B cell (primary cell): ENCODE results near the gene CRYBA4. TPM values are rescaled to one million over a fixed set of nuclear protein-coding genes. Genes with fewer than 3 reads are reported as not detected.

Experiments
- ATAC-seq: fragments of 200-7000 bp; cut with Tn5 transposase; one replicate; pipeline ENCODE4 v1.10.0; 2021; ENCODE audit warnings: low read depth, mild to moderate bottlenecking, moderate number of reproducible peaks, moderate library complexity
- CTCF ChIA-PET: fragments of 350-600 bp; sonication (Branson Sonifier 250); formaldehyde crosslinking; loops from one replicate; lab custom pipeline; 2021; ENCODE audit warnings: antibody characterized with exemption, inconsistent platforms; lab: Charles Lee
- POLR2A ChIA-PET: fragments of 350-600 bp; sonication (Branson Sonifier 250); formaldehyde crosslinking; loops from one replicate; lab custom pipeline; 2021; ENCODE audit warnings: antibody characterized with exemption; lab: Charles Lee
- DNase-seq: peaks from one replicate; pipeline ENCODE4 v3.0.0; 2013
- H2AFZ ChIP-seq: 2 replicates; pipeline ENCODE4 v1.6.1; 2012; ENCODE audit warnings: mild to moderate bottlenecking, low read depth, low read length; ENCODE audit not compliant: insufficient read depth, poor library complexity, severe bottlenecking
- H3K27ac ChIP-seq, 2 donors: 1 replicate in 1 of 2; 2 replicates in 1 of 2; pipeline ENCODE4 v1.5.1; 2012 to 2013; ENCODE audit warnings: low read length in 2 of 2, mild to moderate bottlenecking in 2 of 2, moderate library complexity in 1 of 2
- H3K27me3 ChIP-seq, 4 experiments: fragments of 200-600 bp in 1 of 4; sonication (generic) in 1 of 4; replicated peaks in 1 of 4; 1 replicate in 2 of 4; 2 replicates in 2 of 4; pipeline versions ENCODE4 v1.6.1 to v1.7.0; 2013 to 2016; ENCODE audit warnings: low read length in 3 of 4, mild to moderate bottlenecking in 2 of 4, mixed read lengths in 1 of 4, moderate library complexity in 1 of 4; ENCODE audit not compliant: insufficient read depth in 4 of 4, control insufficient read depth in 3 of 4; ENCODE audit errors: control extremely low read depth in 1 of 4
- H3K36me3 ChIP-seq, 2 experiments: replicated peaks in 1 of 2; 1 replicate in 1 of 2; 2 replicates in 1 of 2; pipeline versions ENCODE4 v1.6.1 to v1.7.1; 2013; ENCODE audit warnings: low read length in 1 of 2; ENCODE audit not compliant: insufficient read depth in 2 of 2, control insufficient read depth in 1 of 2; ENCODE audit errors: control extremely low read depth in 1 of 2, extremely low read depth in 1 of 2
- H3K4me1 ChIP-seq, 2 donors: fragments of 200-600 bp in 1 of 2; sonication (generic) in 1 of 2; 1 replicate in 1 of 2; 2 replicates in 1 of 2; pipeline versions ENCODE4 v1.5.1 to v1.6.1; 2013 to 2017; ENCODE audit warnings: low read length in 2 of 2; ENCODE audit not compliant: control insufficient read depth in 2 of 2, insufficient read depth in 2 of 2
- H3K4me2 ChIP-seq: replicated peaks from 2 replicates; pipeline ENCODE3; 2012; ENCODE audit warnings: mild to moderate bottlenecking, low read depth, low read length; ENCODE audit not compliant: poor library complexity, severe bottlenecking
- H3K4me3 ChIP-seq, 5 experiments: fragments of 200-600 bp in 1 of 5; sonication (generic) in 1 of 5; 1 replicate in 3 of 5; 2 replicates in 2 of 5; pipeline versions ENCODE4 v1.5.1 to v1.7.0; 2011 to 2016; ENCODE audit warnings: low read length in 4 of 5, mild to moderate bottlenecking in 4 of 5, low read depth in 2 of 5, control low read depth in 1 of 5, moderate library complexity in 1 of 5; ENCODE audit not compliant: insufficient read depth in 1 of 5; ENCODE audit errors: control extremely low read depth in 1 of 5, extremely low read depth in 1 of 5
- H3K79me2 ChIP-seq: fragments of 200-600 bp; sonication (generic); one replicate; pipeline ENCODE4 v1.6.0; 2016; ENCODE audit warnings: low read length; ENCODE audit not compliant: control insufficient read depth, insufficient read depth
- H3K9ac ChIP-seq: fragments of 200-600 bp; sonication (generic); 2 replicates; pipeline ENCODE4 v1.6.1; 2017; ENCODE audit warnings: mild to moderate bottlenecking, low read length, moderate library complexity
- H3K9me3 ChIP-seq, 3 donors: one replicate each; pipeline versions ENCODE4 v1.6.1 to v1.7.1; 2013; ENCODE audit warnings: low read length in 2 of 3; ENCODE audit not compliant: control insufficient read depth in 2 of 3, insufficient read depth in 1 of 3; ENCODE audit errors: control extremely low read depth in 1 of 3
- H4K20me1 ChIP-seq: 2 replicates; pipeline ENCODE4 v1.6.0; 2012; ENCODE audit warnings: mild to moderate bottlenecking, low read length; ENCODE audit not compliant: insufficient read depth, control insufficient read depth, poor library complexity, severe bottlenecking
- H3K27ac Mint-ChIP-seq: one replicate; pipeline ENCODE4 v1.8.0; 2021; ENCODE audit warnings: mixed read lengths
- H3K27me3 Mint-ChIP-seq: one replicate; pipeline ENCODE4 v1.8.0; 2021; ENCODE audit warnings: mixed read lengths
- H3K4me1 Mint-ChIP-seq: one replicate; pipeline ENCODE4 v1.8.0; 2021; ENCODE audit warnings: mixed read lengths
- H3K4me3 Mint-ChIP-seq: one replicate; pipeline ENCODE4 v1.8.0; 2021; ENCODE audit warnings: mixed read lengths
- H3K9me3 Mint-ChIP-seq: one replicate; pipeline ENCODE4 v1.8.0; 2022; ENCODE audit warnings: mixed read lengths; ENCODE audit not compliant: insufficient read depth
- CTCF ChIP-seq: fragments of 200-600 bp; IDR thresholded peaks from one replicate; pipeline ENCODE4 v1.8.0; 2022; ENCODE audit warnings: antibody characterized with exemption, mild to moderate bottlenecking
- EZH2 ChIP-seq: IDR thresholded peaks from 2 replicates; pipeline ENCODE4 v1.6.1; 2012; ENCODE audit warnings: borderline replicate concordance, low read depth, mild to moderate bottlenecking, moderate library complexity, low read length; ENCODE audit not compliant: insufficient read depth, poor library complexity, severe bottlenecking
- WGBS: methylation state at CpG from one replicate; pipeline ENCODE4 v1.1.5; 2013; ENCODE audit warnings: missing lambda C conversion rate; ENCODE audit not compliant: insufficient coverage; 5-methylcytosine and 5-hydroxymethylcytosine counted together
- intact Hi-C: fragments of 100-400 bp; cut with micrococcal nuclease; formaldehyde crosslinking; loops from one replicate; pipeline ENCODE4 v1.10.0; 2022
- polyA plus RNA-seq: library from polyadenylated mRNA; depleted of rRNA; stranded (reverse); fragments of >200 nt; gene quantifications from 2 replicates; pipeline ENCODE4 v1.2.3, GENCODE V29; 2012
- small RNA-seq: library from RNA; depleted of rRNA; stranded (forward); fragments of <200 nt; gene quantifications from one replicate; pipeline ENCODE3, GENCODE V24; 2012; ENCODE audit warnings: low replicate concordance, low read depth; ENCODE audit not compliant: insufficient read length
- total RNA-seq, 2 donors: library from RNA; stranded (reverse); fragments of 120-200 nt in 1 of 2; gene quantifications; 1 replicate in 1 of 2; 2 replicates in 1 of 2; pipeline versions ENCODE4 v1.2.3 to v1.2.4, GENCODE V29; 2013 to 2022

The CRYBA4 gene
- total and polyA plus RNA-seq, 2 donors (not counting 1 experiment from before 2014, with no cell fraction given), result not detected

- H3K4me1 ChIP-seq, result peaks cover 25 to 40% of the 10 kb centered on the region in 2 donors
- WGBS, result 59% methylated on average over 9 of the region's 9 CpGs
- POLR2A ChIA-PET, result no interaction called here
Observed at GRCh38 chr22:26679003-26679629, 57.4 kb downstream of the CRYBA4 start.

More at GRCh38 chr22:26679003-26679629, 57.4 kb downstream of the CRYBA4 start:
- H3K9me3 Mint-ChIP-seq, result no peaks in the 10 kb centered on the region
- Histone ChIP-seq H3K4me2 (peak overlapping the region; percentile 5), H3K9me3 (peaks cover 0 to 2% (median 0%) of the 10 kb centered on the region in 3 donors), H2AFZ (no peak overlapping the region), H3K4me3 (no peak overlapping the region), H3K79me2 (peaks cover 97% of the 10 kb centered on the region), H4K20me1 (peaks cover 88% of the 10 kb centered on the region), H3K27me3 (no peaks in the 10 kb centered on the region), H3K27ac (no peak overlapping the region), H3K36me3 (peaks cover 11 to 38% of the 10 kb centered on the region in 2 experiments), H3K9ac (no peak overlapping the region)
- peaks cover 48% of the 10 kb centered on the region for H3K4me1 Mint-ChIP-seq
- peak; percentile 87 for ATAC-seq
- intact Hi-C loops, result loop anchor here (5.0 kb wide), 1 partner anchor 1328 kb away; no protein-coding TSS in a partner anchor
- no peaks in the 10 kb centered on the region for H3K27me3 Mint-ChIP-seq
- no peak overlapping the region for H3K4me3 Mint-ChIP-seq
- peak; percentile 73 for DNase-seq
- CTCF ChIA-PET, result interaction anchor here (0.6 to 4.1 kb wide), 10 partner anchors 10 to 1331 kb away, joined by 3 to 15 read pairs (median 3); partner anchors contain the start of gene SRRD
- peak overlapping the region; percentile 72 for H3K27ac Mint-ChIP-seq
- TF ChIP-seq EZH2 (no peak), CTCF (peak; percentile 90)

Small RNA genes lying within 50 kb of the gene (small RNA-seq; reads per million reads assigned to genes)
- not detected for gene RF01874

Other genes starting within 250 kb of the CRYBA4 start
- gene ASPHD2, start 192.7 kb upstream of the CRYBA4 start, total RNA-seq, result 7.3 and 8.0 TPM in 2 replicates
- gene ASPHD2, start 192.7 kb upstream of the CRYBA4 start, polyA plus RNA-seq, result 5.7 and 9.7 TPM in 2 replicates
- 61.8 and 76.6 TPM in 2 replicates for gene HPS4, start 138.2 kb upstream of the CRYBA4 start, total RNA-seq
- gene HPS4, start 138.2 kb upstream of the CRYBA4 start, polyA plus RNA-seq, result 34.8 and 48.8 TPM in 2 replicates
- gene SRRD, start 138.1 kb upstream of the CRYBA4 start, total RNA-seq, result 19.2 and 19.4 TPM in 2 replicates
- gene SRRD, start 138.1 kb upstream of the CRYBA4 start, polyA plus RNA-seq, result 6.2 and 7.8 TPM in 2 replicates
- 82.8 and 83.4 TPM in 2 replicates for gene TFIP11, start 109.5 kb upstream of the CRYBA4 start, total RNA-seq
- gene TFIP11, start 109.5 kb upstream of the CRYBA4 start, polyA plus RNA-seq, result 33.5 and 51.9 TPM in 2 replicates
- 16.6 and 17.5 TPM in 2 replicates for gene TPST2, start 31.8 kb upstream of the CRYBA4 start, total RNA-seq
- gene TPST2, start 31.8 kb upstream of the CRYBA4 start, polyA plus RNA-seq, result 43.1 and 46.9 TPM in 2 replicates
- not detected in 2 replicates for gene CRYBB1, start 3.9 kb upstream of the CRYBA4 start, total RNA-seq
- 0.18 TPM in 1 of 2 replicates, not detected in the other for gene CRYBB1, start 3.9 kb upstream of the CRYBA4 start, polyA plus RNA-seq
- gene MIAT, start 35.6 kb downstream of the CRYBA4 start, total RNA-seq, result 14.8 and 18.4 TPM in 2 replicates
- gene MIAT, start 35.6 kb downstream of the CRYBA4 start, polyA plus RNA-seq, result 7.4 and 18.4 TPM in 2 replicates